Psoas muscle (tissue), 8 donors: ENCODE data around the gene EIF2B5. TPM values are rescaled to one million over a fixed set of nuclear protein-coding genes. Genes with fewer than 3 reads are reported as not detected.

ENCODE experiments used
- ATAC-seq, 4 donors: fragments of 200-7000 bp; cut with Tn5 transposase; one replicate each; pipeline ENCODE4 v1.9.1; 2020; ENCODE audit warnings: moderate library complexity in 3 of 4, mild to moderate bottlenecking in 2 of 4
- DNase-seq, 2 donors: peaks; one replicate each; pipeline ENCODE4 v3.0.0-alpha.2; 2020
- H3K27ac ChIP-seq: fragments of 200-600 bp; one replicate; pipeline ENCODE4 v1.8.0; 2022
- H3K27me3 ChIP-seq, 3 donors: fragments of 200-600 bp in 1 of 3; one replicate each; pipeline versions ENCODE4 v1.6.1 to v1.8.0; 2013 to 2022; ENCODE audit warnings: low read length in 2 of 3, mild to moderate bottlenecking in 2 of 3, moderate library complexity in 1 of 3; ENCODE audit not compliant: insufficient read depth in 3 of 3
- H3K36me3 ChIP-seq, 2 donors: fragments of 200-600 bp in 1 of 2; one replicate each; pipeline versions ENCODE4 v1.6.1 to v1.8.0; 2013 to 2022; ENCODE audit warnings: low read depth in 1 of 2, mild to moderate bottlenecking in 1 of 2, moderate library complexity in 1 of 2; ENCODE audit not compliant: insufficient read depth in 1 of 2
- H3K4me1 ChIP-seq: fragments of 200-600 bp; one replicate; pipeline ENCODE4 v1.8.0; 2022
- H3K4me3 ChIP-seq: fragments of 200-600 bp; one replicate; pipeline ENCODE4 v1.8.0; 2022; ENCODE audit warnings: mild to moderate bottlenecking
- H3K9me3 ChIP-seq: fragments of 200-600 bp; one replicate; pipeline ENCODE4 v1.8.0; 2022
- CTCF ChIP-seq: fragments of 200-600 bp; IDR thresholded peaks from one replicate; pipeline ENCODE4 v1.8.0; 2022; ENCODE audit warnings: antibody characterized with exemption
- WGBS, 3 donors: extraction: QIAGEN DNeasy Blood & Tissue Kit; methylation state at CpG; one replicate each; pipeline versions ENCODE4 v1.1.6 to v1.1.7; 2013; 5-methylcytosine and 5-hydroxymethylcytosine counted together
- intact Hi-C, 2 donors: fragments of 100-400 bp; cut with DNase I; formaldehyde crosslinking; loops; one replicate each; pipeline versions ENCODE4 v1.11.0 to v1.14.2; 2022
- polyA plus RNA-seq, 3 donors: library from polyadenylated mRNA; stranded (reverse); fragments of 200-250 nt; gene quantifications; one replicate each; pipeline ENCODE4 v1.2.3, GENCODE V29; 2013
- total RNA-seq, 4 donors: library from RNA; stranded (reverse); fragmentation: NEBNext Ultra II Directional in 2 of 4; extraction: Animal tissue kit (Norgen Biotek cat#: 25700) in 2 of 4; gene quantifications; one replicate each; pipeline versions ENCODE4 v1.2.1 to v1.2.4, GENCODE V29; 2021 to 2023
- donor health status: healthy with polysubstance abuse.
- donor health status: DM: no; HTN: no; CAD: no; lungs with moderate emphysema.
- donor health status: Bipolar disorder and iron deficiency.
- donor health status: healthy.
- donor health status: DM: yes; HTN: yes; CAD: no.
- donor health status: DM: no; HTN: no; CAD: no.
- donor health status: DM: no; HTN: no; CAD: no.
- donor health status: DM: yes; HTN: yes; CAD: no.

EIF2B5 gene
- total and polyA plus RNA-seq, 7 donors, result 44.0 to 101 (median 55.1) TPM

DNA sequence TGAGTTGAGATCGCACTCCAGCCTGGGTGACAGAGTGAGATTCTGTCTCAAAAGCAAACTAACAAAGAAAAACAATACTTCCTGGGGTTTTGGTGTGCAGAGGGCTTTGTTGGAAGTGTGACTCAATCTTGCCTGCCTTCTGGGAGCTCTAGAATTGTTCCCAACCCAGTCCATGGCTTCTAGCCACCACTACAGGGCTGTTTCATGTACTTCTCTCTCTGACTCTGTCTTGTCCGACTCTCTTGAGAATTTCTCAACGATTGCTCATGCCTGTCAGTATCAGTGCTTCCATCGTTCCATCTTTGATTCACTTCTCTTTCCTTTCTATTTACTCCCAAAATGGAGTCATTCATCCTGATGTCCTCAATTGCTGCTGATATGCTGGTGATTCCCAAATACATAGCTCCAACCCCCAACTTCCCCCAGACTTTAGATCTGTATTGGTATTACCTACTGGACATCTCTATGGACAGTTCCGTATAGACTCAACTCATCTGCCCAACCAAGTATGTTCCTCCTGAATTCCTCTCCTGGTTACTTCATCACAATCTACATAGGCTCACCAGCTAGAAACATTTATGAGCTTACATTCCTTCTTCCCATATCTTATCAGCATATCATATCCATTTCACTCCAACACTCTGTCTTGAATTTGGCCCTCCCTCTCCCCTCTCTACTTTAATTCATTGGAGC is 37.7 kb downstream of the EIF2B5 start:
- intact Hi-C loops, result loop anchor here (2.0 to 10.0 kb wide), 2 partner anchors 16 to 158 kb away; partner anchors contain the start of gene ABCC5 (in 1 of the 2)
- Histone ChIP-seq H3K27me3 (no peaks in the 10 kb centered on the region), H3K36me3 (peaks cover 2 to 64% of the 10 kb centered on the region in 2 donors), H3K9me3 (no peaks in the 10 kb centered on the region), H3K4me1 (peaks cover 36% of the 10 kb centered on the region), H3K4me3 (no peak overlapping the region), H3K27ac (no peak overlapping the region)
- ATAC-seq, result no peak
- no peak for TF ChIP-seq CTCF
- DNase-seq, result no peak
- WGBS, 3 donors, result 71 to 77% (median 72%) methylated on average over 5 of the region's 5 CpGs

- Histone ChIP-seq H3K4me3 (no peak overlapping the region), H3K36me3 (peaks cover 7 to 64% of the 10 kb centered on the region in 2 donors), H3K9me3 (no peaks in the 10 kb centered on the region), H3K27me3 (no peaks in the 10 kb centered on the region), H3K4me1 (peaks cover 36% of the 10 kb centered on the region), H3K27ac (peak overlapping the region; percentile 62)
- intact Hi-C loops, result loop anchor here (2.0 to 10.0 kb wide), 2 partner anchors 17 to 159 kb away; partner anchors contain the start of gene ABCC5 (in 1 of the 2)
- DNase-seq, result no peak
- WGBS, 3 donors, result 84 to 93% (median 87%) methylated on average over 2 of the region's 2 CpGs
- no peak for TF ChIP-seq CTCF
- ATAC-seq, result no peak
Observed at GRCh38 chr3:184173374-184173722, 38.2 kb downstream of the EIF2B5 start.

- H3K27ac ChIP-seq, result peak overlapping the region; percentile 62
- WGBS, 3 donors, result 7 to 11% (median 7%) methylated on average over 3 to 4 of the region's 4 CpGs
- H3K27me3 ChIP-seq, result no peaks in the 10 kb centered on the region
- H3K4me1 ChIP-seq, result peaks cover 36% of the 10 kb centered on the region
- ATAC-seq (no peak), DNase-seq (no peak)
- intact Hi-C loops, result loop anchor here in 1 of 2 donors (10.0 kb wide), 1 partner anchor 159 kb away; the partner anchor contains the start of gene ABCC5
- no peaks in the 10 kb centered on the region for H3K9me3 ChIP-seq
- H3K36me3 ChIP-seq, result peaks cover 7 to 64% of the 10 kb centered on the region in 2 donors
- no peak for TF ChIP-seq CTCF
- peak overlapping the region; percentile 19 for H3K4me3 ChIP-seq
Observed at GRCh38 chr3:184174284-184174645, 39.1 kb downstream of the EIF2B5 start.

DNA sequence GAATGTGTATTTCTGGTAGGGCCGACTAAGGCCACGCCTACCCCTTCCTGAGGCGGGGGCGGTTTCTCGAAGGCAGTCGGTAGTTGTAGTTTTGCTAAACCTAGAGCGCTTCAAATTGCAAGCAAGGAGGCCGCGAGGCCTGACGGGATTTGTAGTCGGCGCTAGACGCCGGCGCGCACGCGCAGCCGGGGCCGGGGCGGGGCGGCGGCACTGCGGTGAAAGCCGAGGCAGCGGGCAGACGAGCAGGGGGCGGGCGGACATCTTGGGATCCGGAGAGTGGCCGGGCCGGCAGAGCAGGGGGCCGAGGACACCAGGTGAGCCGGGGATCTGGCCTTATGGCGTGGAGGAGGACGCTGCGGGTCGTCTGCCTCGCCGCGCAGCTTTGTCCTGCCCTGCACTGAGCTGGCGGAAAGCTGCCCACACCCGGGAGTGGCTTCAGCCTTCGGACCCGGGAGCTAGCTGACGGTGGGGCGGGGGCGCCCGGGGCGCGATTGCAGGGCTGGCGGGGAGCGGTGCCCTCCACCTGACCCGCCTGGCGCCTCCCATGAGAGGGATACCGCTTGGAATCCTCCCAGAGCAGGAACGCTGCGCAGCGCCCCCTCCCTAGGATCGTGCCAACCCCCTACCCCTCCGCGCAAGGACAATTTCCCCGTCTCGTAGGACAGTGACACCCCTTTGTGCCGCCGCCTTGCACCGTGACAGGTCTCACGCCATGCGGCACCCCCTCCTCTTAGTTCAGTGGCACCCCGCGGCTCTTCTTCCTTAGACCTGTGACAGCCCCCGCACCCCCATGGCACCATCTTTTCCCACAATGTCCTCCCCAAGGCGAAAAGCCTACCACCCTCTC is 39.7 kb downstream of the EIF2B5 start, which contains the start of gene AP2M1:
Gene AP2M1 (plus strand): TSS at position 210 of the 847 bp plus-strand sequence. CDS start 2,139 bp downstream, outside the sequence.
- ATAC-seq (peak; percentile 90 to 93 (median 92)), DNase-seq (peak; percentile 98 to 99)
- H3K9me3 ChIP-seq, result no peaks in the 10 kb centered on the region
- WGBS, 3 donors, result 0 to 1% (median 0%) methylated on average over 54 to 73 of the region's 73 CpGs
- TF ChIP-seq CTCF, result no peak
- peaks cover 7 to 64% of the 10 kb centered on the region in 2 donors for H3K36me3 ChIP-seq
- H3K4me1 ChIP-seq, result peaks cover 36% of the 10 kb centered on the region
- intact Hi-C loops, result loop anchor here (1.0 to 10.0 kb wide), 4 partner anchors 10 to 160 kb away; partner anchors contain the start of genes ABCC5 (in 1 of the 2) and EIF2B5 (in 1 of the 2)
- H3K27me3 ChIP-seq, result no peaks in the 10 kb centered on the region
- H3K27ac ChIP-seq, result peak within 1 kb of the TSS; percentile 96
- peak within 1 kb of the TSS; percentile 100 for H3K4me3 ChIP-seq
